ENCODE measurements around the gene NDUFB11.

GRCh38 chrX:47129157-47129898 lies 15.2 kb downstream of the NDUFB11 start:
- TF ChIP-seq EZH2 (IDR thresholded peaks at IDR 0.05) = no peak
- no peak for TF ChIP-seq CTCF (IDR thresholded peaks at IDR 0.05)
